AG04449 (cell line): Measurements from ENCODE around the gene TMEM222.
"Not testable (repeated sequence)": the region's sequence is repeated elsewhere in the genome, so short reads cannot be mapped to it uniquely, and the experiment has no call there.

ENCODE experiments used
- CTCF ChIA-PET: fragments of 350-600 bp; formaldehyde crosslinking; extraction: SDS; loops from one replicate; lab custom pipeline; 2021; ENCODE audit warnings: antibody characterized with exemption; lab: Yijun Ruan, JAX
- POLR2A ChIA-PET: fragments of 400-600, 350-600 bp; formaldehyde crosslinking; extraction: SDS; loops from one replicate; lab custom pipeline; 2020; ENCODE audit warnings: antibody characterized with exemption, inconsistent platforms; lab: Yijun Ruan, JAX
- DNase-seq: peaks from one replicate; pipeline ENCODE4 v3.0.0-alpha.2; 2010; ENCODE audit warnings: low read depth, low spot score
- H3K4me3 ChIP-seq: 2 replicates; pipeline ENCODE4 v1.5.1; 2011; ENCODE audit warnings: low read depth, mild to moderate bottlenecking, control low read depth, low read length
- CTCF ChIP-seq: IDR thresholded peaks from one replicate; pipeline ENCODE4 v1.5.1; 2011; ENCODE audit warnings: mild to moderate bottlenecking, moderate library complexity, low read length, control low read depth, inconsistent platforms; ENCODE audit not compliant: insufficient read depth; ENCODE audit errors: missing control alignments

The TMEM222 gene

GRCh38 chr1:27321813-27322568 is at the start of gene TMEM222:
Gene TMEM222, plus strand, starts transcription at chr1:27322163. Its CDS starts 35 bp downstream, at chr1:27322198.
- ChIA-PET CTCF (interaction anchor here (0.9 to 15.9 kb wide), 7 partner anchors 12 to 66 kb away, joined by 4 to 257 read pairs (median 8); partner anchors contain the start of gene MAP3K6), POLR2A (no interaction called here)
- peak within 1 kb of the TSS; percentile 100 for H3K4me3 ChIP-seq
- DNase-seq = peak; percentile 71
- TF ChIP-seq CTCF = peak; percentile 14

- ChIA-PET CTCF (interaction anchor here (1.4 kb wide), 1 partner anchor 12 kb away, joined by 3 read pairs; no protein-coding TSS in a partner anchor), POLR2A (no interaction called here)
These were observed 47.8 kb upstream of the TMEM222 start for GRCh38 chr1:27274204-27274603.

GRCh38 chr1:27275696-27276095 is 46.3 kb upstream of the TMEM222 start:
- DNase-seq = no peak
- ChIA-PET POLR2A (no interaction called here), CTCF (interaction anchor here (0.6 kb wide), 1 partner anchor 39 kb away, joined by 3 read pairs; no protein-coding TSS in a partner anchor)
- no peak overlapping the region for H3K4me3 ChIP-seq
- TF ChIP-seq CTCF = no peak

More at GRCh38 chr1:27274204-27274603, 47.8 kb upstream of the TMEM222 start:
- no peak for TF ChIP-seq CTCF
- no peak overlapping the region for H3K4me3 ChIP-seq
- no peak for DNase-seq

- no peak for DNase-seq
- peak; percentile 73 for TF ChIP-seq CTCF
- CTCF ChIA-PET = interaction anchor here (0.6 to 11.9 kb wide), 41 partner anchors 8 to 287 kb away, joined by 3 to 408 read pairs (median 4); partner anchors contain the start of gene MAP3K6
- no peak overlapping the region for H3K4me3 ChIP-seq
- POLR2A ChIA-PET = no interaction called here
These were observed 37.3 kb upstream of the TMEM222 start for GRCh38 chr1:27284425-27285273.

- CTCF ChIA-PET = interaction anchor here (0.6 to 11.9 kb wide), 15 partner anchors 12 to 240 kb away, joined by 3 to 408 read pairs (median 6); no protein-coding TSS in a partner anchor
- POLR2A ChIA-PET = interaction anchor here (0.6 kb wide), 1 partner anchor 13 kb away, joined by 3 read pairs; no protein-coding TSS in a partner anchor
- DNase-seq = no peak
- no peak for TF ChIP-seq CTCF
- no peak overlapping the region for H3K4me3 ChIP-seq
These were observed 36.7 kb upstream of the TMEM222 start for GRCh38 chr1:27285274-27285660.

- not testable (repeated sequence) for H3K4me3 ChIP-seq, DNase-seq
- CTCF ChIA-PET = interaction anchor here (1.0 to 11.9 kb wide), 13 partner anchors 12 to 241 kb away, joined by 3 to 408 read pairs (median 16); no protein-coding TSS in a partner anchor
- POLR2A ChIA-PET = interaction anchor here (0.6 kb wide), 1 partner anchor 13 kb away, joined by 3 read pairs; no protein-coding TSS in a partner anchor
These were observed 36.1 kb upstream of the TMEM222 start for GRCh38 chr1:27285821-27286220.

- POLR2A ChIA-PET, CTCF ChIA-PET, H3K4me3 ChIP-seq, DNase-seq: not testable (repeated sequence)
These were observed 32.8 kb upstream of the TMEM222 start for GRCh38 chr1:27289125-27289524.
